ENCODE measurements around the gene AHSG. TPM values are rescaled to one million over a fixed set of nuclear protein-coding genes. Genes with fewer than 3 reads are reported as not detected.

Gene AHSG
- total and polyA plus RNA-seq, 2 donors (not counting 3 experiments of a cell fraction or from before 2014, with no cell fraction given): not detected

GRCh38 chr3:186624598-186624997 lies 11.7 kb downstream of the AHSG start:
- FAIRE-seq (no peak), DNase-seq (ENCODE audit: low read depth, low spot score) (no peak)
- no peaks in the 10 kb centered on the region for H3K9me1 ChIP-seq (replicated peaks; ENCODE audit: control insufficient read depth, extremely low read depth, insufficient read depth, low read length)
- H3K4me3 ChIP-seq (replicated peaks in 1 of 3; ENCODE audit: insufficient read depth in 1 of 3, low read depth in 1 of 3, low read length in 3 of 3): no peak overlapping the region
- TF ChIP-seq POLR2AphosphoS5 (IDR thresholded peaks at IDR 0.05; ENCODE audit: insufficient read depth, low read depth, low read length) (no peak), EZH2 (IDR thresholded peaks at IDR 0.05; ENCODE audit: borderline replicate concordance, low read depth, low read length, severe bottlenecking) (no peak), GATA2 (IDR thresholded peaks at IDR 0.05; ENCODE audit: insufficient read depth, insufficient read length, low read depth, low read length) (no peak), FOS (IDR thresholded peaks at IDR 0.05; ENCODE audit: borderline replicate concordance, insufficient read depth, low read length) (no peak), MYC (IDR thresholded peaks at IDR 0.05; ENCODE audit: low read depth, low read length) (no peak), POLR2A (IDR thresholded peaks at IDR 0.05; ENCODE audit: low read depth, low read length) (no peak)
- TF ChIP-seq, protein P1, sequence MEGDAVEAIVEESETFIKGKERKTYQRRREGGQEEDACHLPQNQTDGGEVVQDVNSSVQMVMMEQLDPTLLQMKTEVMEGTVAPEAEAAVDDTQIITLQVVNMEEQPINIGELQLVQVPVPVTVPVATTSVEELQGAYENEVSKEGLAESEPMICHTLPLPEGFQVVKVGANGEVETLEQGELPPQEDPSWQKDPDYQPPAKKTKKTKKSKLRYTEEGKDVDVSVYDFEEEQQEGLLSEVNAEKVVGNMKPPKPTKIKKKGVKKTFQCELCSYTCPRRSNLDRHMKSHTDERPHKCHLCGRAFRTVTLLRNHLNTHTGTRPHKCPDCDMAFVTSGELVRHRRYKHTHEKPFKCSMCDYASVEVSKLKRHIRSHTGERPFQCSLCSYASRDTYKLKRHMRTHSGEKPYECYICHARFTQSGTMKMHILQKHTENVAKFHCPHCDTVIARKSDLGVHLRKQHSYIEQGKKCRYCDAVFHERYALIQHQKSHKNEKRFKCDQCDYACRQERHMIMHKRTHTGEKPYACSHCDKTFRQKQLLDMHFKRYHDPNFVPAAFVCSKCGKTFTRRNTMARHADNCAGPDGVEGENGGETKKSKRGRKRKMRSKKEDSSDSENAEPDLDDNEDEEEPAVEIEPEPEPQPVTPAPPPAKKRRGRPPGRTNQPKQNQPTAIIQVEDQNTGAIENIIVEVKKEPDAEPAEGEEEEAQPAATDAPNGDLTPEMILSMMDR (IDR thresholded peaks at IDR 0.05; ENCODE audit: extremely low read depth in 1 of 2, insufficient read depth in 1 of 2, low read depth in 1 of 2, low read length in 2 of 2): no peak
- TF ChIP-seq, protein P2, sequence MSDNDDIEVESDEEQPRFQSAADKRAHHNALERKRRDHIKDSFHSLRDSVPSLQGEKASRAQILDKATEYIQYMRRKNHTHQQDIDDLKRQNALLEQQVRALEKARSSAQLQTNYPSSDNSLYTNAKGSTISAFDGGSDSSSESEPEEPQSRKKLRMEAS (IDR thresholded peaks at IDR 0.05; ENCODE audit: insufficient read depth, insufficient read length): no peak
- no peak overlapping the region for H2AFZ ChIP-seq (ENCODE audit: low read depth, low read length)
- H3K79me2 ChIP-seq (ENCODE audit: control insufficient read depth, insufficient read depth, low read length): no peaks in the 10 kb centered on the region
- no peak overlapping the region for H3K9ac ChIP-seq (replicated peaks; ENCODE audit: extremely low read depth, insufficient read depth, low read length)
- H3K4me1 ChIP-seq (ENCODE audit: control insufficient read depth, extremely low read depth, insufficient read depth, low read length): no peaks in the 10 kb centered on the region
- H3K4me2 ChIP-seq (ENCODE audit: insufficient read depth, low read length): no peak overlapping the region
- ChIA-PET POLR2A (no interaction called here), CTCF (interaction anchor here (0.6 to 2.3 kb wide), 4 partner anchors 10 to 681 kb away, joined by 3 to 6 read pairs (median 4); no protein-coding TSS in a partner anchor)
- H3K9me3 ChIP-seq (replicated peaks; ENCODE audit: control insufficient read depth, insufficient read depth, low read length): no peaks in the 10 kb centered on the region
- no peaks in the 10 kb centered on the region for H3K36me3 ChIP-seq (ENCODE audit: control insufficient read depth in 2 of 2, extremely low read depth in 1 of 2, insufficient read depth in 2 of 2, low read length in 2 of 2)
- BruUV-seq (replicated peaks): no TSS peak
- no peaks in the 10 kb centered on the region for H4K20me1 ChIP-seq (replicated peaks; ENCODE audit: control insufficient read depth, extremely low read depth, insufficient read depth, low read length)
- dilution Hi-C loops (cut with MboI; ENCODE audit: extremely low pct_ligation_motif_present, low sequenced_read_pairs) (no loop called here), intact Hi-C loops (cut with micrococcal nuclease) (no loop called here)
- H3K27ac ChIP-seq (ENCODE audit: insufficient read depth, low read depth, low read length): no peak overlapping the region
- H3K27me3 ChIP-seq (ENCODE audit: control insufficient read depth in 2 of 2, insufficient read depth in 2 of 2, low read length in 2 of 2): peaks cover 0 to 4% of the 10 kb centered on the region in 2 experiments
